WTC11 (cell line): Measurements from ENCODE around the gene TUBA1A. TPM values are rescaled to one million over a fixed set of nuclear protein-coding genes. Genes with fewer than 3 reads are reported as not detected.
A peak's percentile ranks its signal among the peaks of the same experiment; 100 is the strongest.

ENCODE experiments used
- ATAC-seq: fragments of 200-7000 bp; cut with Tn5 transposase; 2 replicates; pipeline ENCODE4 v1.10.0; 2021; ENCODE audit warnings: mild to moderate bottlenecking, moderate library complexity
- CTCF ChIA-PET: fragments of 300-600 bp; sonication (Branson Sonifier 250); formaldehyde crosslinking; loops from one replicate; lab custom pipeline; 2021; ENCODE audit warnings: antibody characterized with exemption; lab: Charles Lee
- POLR2A ChIA-PET: fragments of 350-600 bp; sonication (Branson Sonifier 250); formaldehyde crosslinking; loops from one replicate; lab custom pipeline; 2021; ENCODE audit warnings: antibody characterized with exemption; lab: Charles Lee
- DNase-seq: peaks from one replicate; pipeline ENCODE4 v3.0.0; 2021; ENCODE audit warnings: low spot score
- H3K27ac Mint-ChIP-seq: 2 replicates; pipeline ENCODE4 v1.8.0; 2021; ENCODE audit warnings: mixed read lengths
- H3K27me3 Mint-ChIP-seq: 2 replicates; pipeline ENCODE4 v1.8.0; 2021; ENCODE audit warnings: low read depth, mild to moderate bottlenecking, moderate library complexity, mixed read lengths
- H3K36me3 Mint-ChIP-seq: 2 replicates; pipeline ENCODE4 v1.8.0; 2021; ENCODE audit warnings: mixed read lengths
- H3K4me1 Mint-ChIP-seq: 2 replicates; pipeline ENCODE4 v1.8.0; 2022; ENCODE audit warnings: mixed read lengths
- H3K4me3 Mint-ChIP-seq: 2 replicates; pipeline ENCODE4 v1.8.0; 2021; ENCODE audit warnings: mild to moderate bottlenecking, moderate library complexity, mixed read lengths
- H3K9me3 Mint-ChIP-seq: 2 replicates; pipeline ENCODE4 v1.8.0; 2021; ENCODE audit warnings: mixed read lengths
- AFF4 ChIP-seq: sonication (generic); formaldehyde crosslinking; IDR thresholded peaks from 2 replicates; pipeline ENCODE4 v1.8.1; 2023; ENCODE audit warnings: mild to moderate bottlenecking, missing genetic modification reagents, borderline replicate concordance
- ERG ChIP-seq: fragments of 250-450 bp; sonication (Bioruptor Pico); IDR thresholded peaks from 2 replicates; pipeline ENCODE4 v1.8.0; 2021; ENCODE audit warnings: mild to moderate bottlenecking
- ESRRA ChIP-seq: sonication (generic); formaldehyde crosslinking; IDR thresholded peaks from 2 replicates; pipeline ENCODE4 v1.8.1; 2022; ENCODE audit warnings: mild to moderate bottlenecking, missing genetic modification reagents, borderline replicate concordance
- ETV6 ChIP-seq: sonication (generic); formaldehyde crosslinking; IDR thresholded peaks from 2 replicates; pipeline ENCODE4 v1.8.1; 2022; ENCODE audit warnings: mild to moderate bottlenecking, missing genetic modification reagents
- FOXK1 ChIP-seq: sonication (generic); formaldehyde crosslinking; IDR thresholded peaks from 2 replicates; pipeline ENCODE4 v1.8.0; 2022; ENCODE audit warnings: mild to moderate bottlenecking, moderate library complexity, missing genetic modification reagents
- GRHL2 ChIP-seq: fragments of 250-450 bp; sonication (Bioruptor Pico); IDR thresholded peaks from 2 replicates; pipeline ENCODE4 v1.8.0; 2022; ENCODE audit warnings: mild to moderate bottlenecking, moderate library complexity; ENCODE audit not compliant: insufficient replicate concordance, severe bottlenecking
- JAZF1 ChIP-seq: fragments of 250-450 bp; sonication (Bioruptor Pico); IDR thresholded peaks from 2 replicates; pipeline ENCODE4 v1.9.0; 2021; ENCODE audit warnings: moderate library complexity, mild to moderate bottlenecking, inconsistent platforms
- JUN ChIP-seq: sonication (generic); formaldehyde crosslinking; IDR thresholded peaks from 2 replicates; pipeline ENCODE4 v1.8.0; 2023; ENCODE audit warnings: mild to moderate bottlenecking, missing genetic modification reagents
- NFE2L1 ChIP-seq: sonication (generic); formaldehyde crosslinking; IDR thresholded peaks from 2 replicates; pipeline ENCODE4 v1.8.1; 2023; ENCODE audit warnings: missing genetic modification reagents
- NR1H2 ChIP-seq: sonication (generic); formaldehyde crosslinking; IDR thresholded peaks from 2 replicates; pipeline ENCODE4 v1.9.0; 2021; ENCODE audit warnings: mild to moderate bottlenecking, moderate library complexity, missing genetic modification reagents
- NR2C2 ChIP-seq: sonication (generic); formaldehyde crosslinking; IDR thresholded peaks from 2 replicates; pipeline ENCODE4 v1.8.0; 2022; ENCODE audit warnings: mild to moderate bottlenecking, missing genetic modification reagents
- PREB ChIP-seq: sonication (generic); formaldehyde crosslinking; IDR thresholded peaks from 2 replicates; pipeline ENCODE4 v1.8.1; 2022; ENCODE audit warnings: mild to moderate bottlenecking, missing genetic modification reagents, moderate library complexity, borderline replicate concordance
- RELA ChIP-seq: sonication (generic); formaldehyde crosslinking; IDR thresholded peaks from 2 replicates; pipeline ENCODE4 v1.8.1; 2022; ENCODE audit warnings: missing genetic modification reagents, mild to moderate bottlenecking, borderline replicate concordance
- RORB ChIP-seq: fragments of 250-450 bp; sonication (Bioruptor Pico); IDR thresholded peaks from 2 replicates; pipeline ENCODE4 v1.9.0; 2021; ENCODE audit warnings: mild to moderate bottlenecking
- STAT6 ChIP-seq: sonication (generic); formaldehyde crosslinking; conservative IDR thresholded peaks from 2 replicates; pipeline ENCODE4 v1.8.1; 2023; ENCODE audit warnings: mild to moderate bottlenecking, low read depth, missing genetic modification reagents, moderate library complexity
- TCF7 ChIP-seq: sonication (generic); formaldehyde crosslinking; IDR thresholded peaks from 2 replicates; pipeline ENCODE4 v1.8.0; 2022; ENCODE audit warnings: mild to moderate bottlenecking, low read depth, missing genetic modification reagents, moderate library complexity
- USF2 ChIP-seq: sonication (generic); formaldehyde crosslinking; IDR thresholded peaks from 2 replicates; pipeline ENCODE4 v1.8.1; 2023; ENCODE audit warnings: mild to moderate bottlenecking, missing genetic modification reagents, moderate library complexity
- ZNF219 ChIP-seq: sonication (generic); formaldehyde crosslinking; IDR thresholded peaks from 2 replicates; pipeline ENCODE4 v1.8.0; 2023; ENCODE audit warnings: missing genetic modification reagents, mild to moderate bottlenecking, borderline replicate concordance
- ZNF423 ChIP-seq: fragments of 250-450 bp; sonication (Bioruptor Pico); IDR thresholded peaks from 2 replicates; pipeline ENCODE4 v2.1.2; 2022; ENCODE audit warnings: mild to moderate bottlenecking, moderate library complexity
- ZNF512 ChIP-seq: sonication (generic); formaldehyde crosslinking; IDR thresholded peaks from 2 replicates; pipeline ENCODE4 v1.8.1; 2022; ENCODE audit warnings: missing genetic modification reagents, borderline replicate concordance
- ZNF532 ChIP-seq: fragments of 250-450 bp; sonication (Bioruptor Pico); IDR thresholded peaks from 2 replicates; pipeline ENCODE4 v1.9.0; 2021; ENCODE audit warnings: mild to moderate bottlenecking, borderline replicate concordance
- total RNA-seq: library from RNA; stranded (reverse); gene quantifications from 3 replicates; pipeline ENCODE4 v1.2.3, GENCODE V29; 2021

The TUBA1A gene
- total RNA-seq, 1 experiment from 2014 or later: 226 TPM

GRCh38 chr12:49197256-49197655 lies 8.4 kb upstream of the TUBA1A start (continued):
- TF ChIP-seq USF2 (CRISPR knock-in tag): no peak
- no peak for TF ChIP-seq TCF7
- no peak for TF ChIP-seq AFF4 (CRISPR knock-in tag)
- no peak for TF ChIP-seq ZNF219 (CRISPR knock-in tag)
- TF ChIP-seq ETV6 (CRISPR knock-in tag): no peak
- no peak for TF ChIP-seq RELA (CRISPR knock-in tag)
- TF ChIP-seq NR1H2 (CRISPR knock-in tag): no peak
- no peak for TF ChIP-seq PREB (CRISPR knock-in tag)
- TF ChIP-seq ZNF423 (CRISPR knock-in tag): no peak
- TF ChIP-seq NFE2L1 (CRISPR knock-in tag): no peak

- H3K27ac Mint-ChIP-seq: 0 out of 2 replicates have a peak overlapping the region, but pooled peaks have one; percentile 4
- no peak for TF ChIP-seq FOXK1
- no peak for TF ChIP-seq RORB
- TF ChIP-seq NR1H2 (CRISPR knock-in tag): no peak
- no peak for TF ChIP-seq ZNF532
- no peak for TF ChIP-seq ESRRA (CRISPR knock-in tag)
- no peak for TF ChIP-seq ZNF512 (CRISPR knock-in tag)
- TF ChIP-seq GRHL2 (CRISPR knock-in tag): no peak
- no peak for TF ChIP-seq ERG (CRISPR knock-in tag)
- no peak for TF ChIP-seq STAT6
- TF ChIP-seq NR2C2 (CRISPR knock-in tag): no peak
- no peak for TF ChIP-seq JAZF1
- TF ChIP-seq JUN: no peak
Measured at GRCh38 chr12:49195736-49196135, 6.9 kb upstream of the TUBA1A start.

More at GRCh38 chr12:49195736-49196135, 6.9 kb upstream of the TUBA1A start:
- Mint-ChIP-seq H3K36me3 (no peaks in the 10 kb centered on the region), H3K9me3 (no peaks in the 10 kb centered on the region), H3K4me3 (no peak overlapping the region), H3K27me3 (no peaks in the 10 kb centered on the region), H3K4me1 (peaks cover 13% of the 10 kb centered on the region)
- CTCF ChIA-PET: interaction anchor here (1.8 kb wide), 1 partner anchor 97 kb away, joined by 3 read pairs; no protein-coding TSS in a partner anchor
- no peak for DNase-seq
- POLR2A ChIA-PET: no interaction called here
- ATAC-seq: no peak
